HG02938 (cell line): ENCODE results near the gene NFATC1.

Experiments
- ATAC-seq: cut with Tn5 transposase; IDR thresholded peaks from one replicate; pipeline ENCODE4 v1.9.1; 2021; ENCODE audit warnings: mild to moderate bottlenecking, moderate library complexity; ENCODE audit not compliant: unreplicated experiment

Gene NFATC1

DNA sequence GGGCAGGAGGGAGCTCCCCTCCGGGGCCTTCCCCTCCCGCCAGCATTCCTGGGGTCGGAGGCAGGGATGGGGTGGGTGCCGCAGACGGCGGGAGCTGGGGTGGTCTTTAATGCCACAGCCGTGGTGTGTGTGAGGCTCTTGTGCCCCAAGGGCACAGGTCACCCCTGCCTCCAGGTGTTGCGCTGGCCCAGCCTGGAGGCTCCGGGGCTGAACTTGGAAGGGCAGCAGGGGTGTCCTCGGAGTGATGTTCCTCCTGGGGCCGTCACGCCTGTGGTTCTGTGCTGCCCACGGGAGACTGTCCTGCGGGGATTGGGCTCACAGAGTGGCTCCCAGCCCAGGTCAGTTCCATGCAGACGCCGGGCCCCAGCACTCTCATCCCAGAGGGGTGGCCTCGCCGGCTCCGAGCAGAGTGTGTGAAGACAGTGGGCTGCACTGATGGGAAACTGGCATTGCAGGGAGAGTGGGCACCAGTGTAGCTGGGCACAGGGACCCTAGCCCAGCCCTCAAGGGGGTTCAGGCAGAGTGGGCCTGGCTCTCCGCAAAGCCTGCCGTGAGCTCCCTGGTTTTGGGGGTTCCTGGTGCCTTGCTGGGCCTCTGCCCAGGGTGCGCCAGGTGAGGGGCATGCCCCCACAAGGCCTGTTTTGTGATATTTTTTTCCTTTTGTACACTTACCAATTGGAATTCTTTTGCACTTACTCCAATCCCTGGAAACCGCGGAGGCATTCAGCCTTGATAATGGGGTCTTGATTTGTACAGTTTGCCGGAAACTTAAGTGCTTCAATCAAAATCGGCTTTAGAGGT, 56.7 kb downstream of the NFATC1 start:
- ATAC-seq: no peak

DNA sequence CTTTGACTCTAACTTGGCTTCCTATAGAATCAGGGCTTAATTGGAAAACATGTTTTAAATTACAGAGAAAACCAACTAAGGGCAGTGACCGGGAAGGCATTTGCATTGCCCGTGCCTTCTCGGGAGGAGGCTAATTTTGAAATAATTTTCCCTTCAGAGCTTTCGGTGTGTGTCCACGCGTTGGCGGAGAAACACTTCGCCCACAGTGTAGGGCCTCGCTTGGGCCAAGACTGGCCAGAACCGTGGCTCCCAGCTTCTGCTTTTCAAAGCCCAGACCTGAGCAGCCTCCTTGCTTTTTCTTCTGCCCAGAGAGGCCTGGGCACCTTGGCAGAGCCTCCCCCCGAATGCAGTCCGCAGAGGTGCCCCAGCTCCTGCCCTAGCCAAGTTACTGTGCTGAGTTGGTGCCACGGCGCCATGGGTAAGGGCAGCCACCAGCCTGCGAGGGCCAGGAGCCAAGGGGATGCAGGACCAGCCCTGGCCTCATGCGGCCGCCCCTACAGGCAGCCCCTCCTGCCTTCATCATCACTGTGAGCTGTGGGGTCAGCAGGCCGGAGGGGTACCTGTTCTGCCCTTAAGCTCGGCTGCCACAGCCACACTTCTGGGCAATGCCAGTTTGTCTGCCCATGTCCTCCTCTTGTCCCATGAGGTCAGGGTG, 57.4 kb downstream of the NFATC1 start:
- ATAC-seq: no peak

DNA sequence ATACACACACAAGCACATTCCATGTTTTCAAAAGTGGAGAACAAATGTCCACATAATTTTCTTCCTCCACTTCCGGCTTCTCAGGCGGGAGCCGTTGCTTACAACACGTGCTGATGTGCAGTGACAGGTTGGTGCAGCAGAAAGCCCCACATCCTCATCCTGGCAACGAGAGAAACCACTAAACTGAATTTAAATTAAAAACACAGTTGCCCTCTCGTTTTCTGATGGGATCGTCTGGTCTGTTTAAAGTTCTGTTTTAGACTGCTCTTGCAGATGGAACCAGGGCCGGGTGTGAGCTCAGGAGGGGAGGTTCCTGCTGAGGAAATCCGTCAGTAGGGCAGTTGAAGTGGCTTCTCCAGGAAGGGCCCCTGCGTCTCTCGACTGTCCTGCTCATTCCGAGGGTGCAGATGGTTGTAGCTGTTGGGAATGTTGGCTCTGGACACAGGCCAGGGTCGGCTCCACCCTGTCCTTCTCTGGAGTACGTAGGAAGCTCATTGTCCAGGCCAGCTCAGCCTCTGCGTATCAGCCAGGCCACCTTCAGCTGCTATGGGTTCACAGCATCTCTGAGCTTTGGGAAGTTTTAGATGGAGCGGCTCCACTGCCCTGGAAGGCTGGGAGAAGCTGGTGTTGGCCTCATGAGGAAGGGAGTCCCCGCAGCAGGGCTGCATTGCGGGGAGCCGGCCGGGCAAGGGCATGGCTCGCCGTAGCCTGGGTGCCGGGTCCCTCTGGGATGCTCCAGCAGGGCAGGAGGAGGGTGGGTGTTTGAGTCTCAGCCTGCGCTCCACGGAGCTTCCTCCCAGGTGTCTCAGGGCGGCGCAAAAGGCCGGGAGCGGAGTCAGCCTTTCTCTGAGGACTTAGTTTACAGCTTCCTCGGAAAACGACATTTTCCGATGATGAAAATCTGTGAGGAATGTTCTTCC, 58.3 kb downstream of the NFATC1 start:
- no peak for ATAC-seq

DNA sequence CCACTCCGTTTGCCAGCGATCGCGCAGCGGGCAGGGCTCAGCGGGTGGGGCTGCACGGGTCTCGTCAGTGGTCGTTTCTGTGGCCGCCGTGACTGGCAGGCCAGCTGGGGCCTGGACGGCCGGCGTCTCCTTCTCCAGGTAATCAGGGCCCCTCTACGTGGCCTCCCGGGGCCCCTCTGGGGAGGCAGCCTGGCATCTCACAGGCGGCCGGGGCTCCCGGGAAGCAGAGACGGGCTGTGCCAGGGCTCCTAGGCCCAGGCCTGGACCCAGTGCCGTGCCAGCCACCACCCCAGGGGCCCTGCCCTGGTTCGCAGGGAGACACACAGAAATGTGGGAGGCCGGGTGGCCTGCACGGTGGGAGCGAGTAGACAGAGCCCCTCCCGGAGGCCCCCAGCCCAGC, 59.5 kb downstream of the NFATC1 start:
- no peak for ATAC-seq

DNA sequence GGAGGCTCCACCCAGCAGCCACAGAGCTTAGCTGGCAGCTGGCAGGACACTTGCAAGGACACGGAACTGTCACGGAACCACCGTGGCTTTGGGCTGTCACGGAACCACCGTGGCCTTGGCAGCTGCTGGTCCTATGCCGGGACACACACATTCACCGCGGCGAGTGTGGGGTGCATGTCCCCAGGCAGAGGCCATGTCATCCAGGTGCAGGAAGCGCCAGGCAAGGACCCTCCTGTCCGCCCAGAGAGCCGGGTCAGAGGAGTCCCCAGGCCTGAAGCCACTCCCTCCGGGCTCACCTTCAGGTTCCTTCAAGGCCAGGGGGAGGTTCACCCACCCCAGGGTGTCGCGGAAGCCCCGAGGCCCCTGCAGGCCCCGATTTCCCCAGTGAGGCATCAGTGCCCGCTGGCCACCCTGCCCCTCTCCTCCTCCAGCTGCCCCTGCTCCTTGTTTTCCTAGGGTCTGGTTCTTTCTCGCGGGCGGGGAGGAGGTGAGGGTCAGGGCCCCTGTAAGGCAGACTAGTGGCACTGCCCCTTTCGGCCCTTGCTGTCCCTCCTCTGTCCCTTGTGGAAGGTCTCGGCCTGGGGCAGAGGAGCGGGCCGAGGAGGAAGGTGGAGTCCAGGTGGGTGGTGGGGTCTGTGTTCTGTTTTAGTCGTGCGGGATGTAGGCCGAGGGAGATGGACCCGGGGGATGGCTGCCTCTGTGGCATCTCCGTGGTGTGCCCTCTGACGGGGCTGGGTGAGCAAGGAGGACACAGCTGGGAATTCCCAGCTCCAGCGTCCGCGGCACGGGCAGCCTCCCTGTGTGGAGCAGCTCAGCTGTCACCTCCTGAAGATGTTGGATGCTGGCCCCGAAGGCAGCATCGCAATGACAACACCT, 60.6 kb downstream of the NFATC1 start:
- no peak for ATAC-seq

DNA sequence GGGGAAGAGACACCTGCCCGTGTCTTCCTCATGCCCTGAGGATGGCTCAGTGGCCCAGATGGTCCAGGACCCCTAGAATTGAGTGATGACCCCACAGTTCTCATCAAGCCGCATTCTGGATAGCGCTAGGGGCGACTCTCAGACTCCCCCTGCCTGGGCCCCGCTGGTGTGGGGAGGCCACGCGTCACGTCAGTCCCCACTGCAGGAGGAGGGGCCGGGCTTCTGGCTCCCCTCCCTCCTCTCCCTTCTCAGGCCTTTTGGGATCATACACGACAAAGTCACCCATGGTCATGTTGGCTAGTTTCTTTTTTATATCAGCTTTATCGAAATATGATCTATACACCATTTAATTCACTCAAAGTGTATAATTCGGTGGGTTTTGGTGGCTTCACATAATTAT, 61.5 kb downstream of the NFATC1 start:
- ATAC-seq: no peak

DNA sequence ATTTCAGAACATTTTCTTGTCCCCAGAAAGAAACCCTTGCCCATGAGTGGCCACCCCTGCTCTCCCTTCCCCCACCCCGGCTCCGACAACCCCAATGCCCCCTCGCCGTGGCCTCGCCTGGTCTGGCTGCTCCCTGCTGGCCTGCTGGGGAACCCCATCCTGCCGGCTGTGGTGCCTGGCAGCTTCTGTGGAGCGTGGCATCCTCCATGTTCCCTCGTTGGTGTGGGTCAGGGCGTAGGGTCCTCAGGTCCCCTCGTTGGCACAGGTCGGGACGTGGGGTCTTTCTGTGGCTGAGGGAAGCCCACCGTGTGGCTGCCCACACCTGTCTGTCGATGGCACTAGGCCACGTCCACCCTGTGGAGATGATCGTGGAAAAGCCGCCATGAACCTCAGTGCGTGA, 61.9 kb downstream of the NFATC1 start:
- no peak for ATAC-seq

DNA sequence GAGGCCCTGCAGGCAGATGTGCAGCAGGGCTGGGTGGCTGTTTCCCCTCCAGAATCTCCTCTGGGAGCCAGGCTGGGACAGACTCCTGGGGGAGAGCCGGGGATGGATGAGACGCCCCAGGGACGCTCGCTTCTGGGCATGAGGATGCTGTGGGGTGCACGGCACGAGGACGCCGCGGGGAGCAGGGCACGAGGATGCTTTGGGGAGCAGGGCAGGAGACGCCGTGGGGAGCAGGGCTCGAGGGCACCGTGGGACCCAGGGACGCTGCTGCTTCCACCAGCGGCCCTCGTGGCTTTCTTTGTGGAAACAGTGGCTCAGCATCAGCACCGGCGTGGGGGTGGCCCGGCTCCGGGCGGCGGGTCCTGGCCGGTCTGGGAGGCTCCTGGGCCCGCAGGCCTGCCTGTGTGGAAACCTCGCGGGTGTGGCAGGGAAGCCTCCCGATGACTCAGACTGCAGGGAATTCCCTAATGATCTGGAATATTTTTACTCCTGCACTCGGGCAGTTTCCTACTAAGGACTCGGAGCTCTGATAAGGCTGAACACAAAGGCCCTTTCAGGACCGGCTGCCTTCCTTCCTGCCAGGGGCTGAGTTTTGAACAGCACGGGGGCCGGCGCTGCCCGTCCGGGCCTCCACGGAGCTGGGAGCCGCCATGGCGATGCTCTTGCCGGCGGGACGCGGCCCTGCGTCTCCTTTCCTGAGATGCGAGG, 62.6 kb downstream of the NFATC1 start:
- ATAC-seq: no peak

DNA sequence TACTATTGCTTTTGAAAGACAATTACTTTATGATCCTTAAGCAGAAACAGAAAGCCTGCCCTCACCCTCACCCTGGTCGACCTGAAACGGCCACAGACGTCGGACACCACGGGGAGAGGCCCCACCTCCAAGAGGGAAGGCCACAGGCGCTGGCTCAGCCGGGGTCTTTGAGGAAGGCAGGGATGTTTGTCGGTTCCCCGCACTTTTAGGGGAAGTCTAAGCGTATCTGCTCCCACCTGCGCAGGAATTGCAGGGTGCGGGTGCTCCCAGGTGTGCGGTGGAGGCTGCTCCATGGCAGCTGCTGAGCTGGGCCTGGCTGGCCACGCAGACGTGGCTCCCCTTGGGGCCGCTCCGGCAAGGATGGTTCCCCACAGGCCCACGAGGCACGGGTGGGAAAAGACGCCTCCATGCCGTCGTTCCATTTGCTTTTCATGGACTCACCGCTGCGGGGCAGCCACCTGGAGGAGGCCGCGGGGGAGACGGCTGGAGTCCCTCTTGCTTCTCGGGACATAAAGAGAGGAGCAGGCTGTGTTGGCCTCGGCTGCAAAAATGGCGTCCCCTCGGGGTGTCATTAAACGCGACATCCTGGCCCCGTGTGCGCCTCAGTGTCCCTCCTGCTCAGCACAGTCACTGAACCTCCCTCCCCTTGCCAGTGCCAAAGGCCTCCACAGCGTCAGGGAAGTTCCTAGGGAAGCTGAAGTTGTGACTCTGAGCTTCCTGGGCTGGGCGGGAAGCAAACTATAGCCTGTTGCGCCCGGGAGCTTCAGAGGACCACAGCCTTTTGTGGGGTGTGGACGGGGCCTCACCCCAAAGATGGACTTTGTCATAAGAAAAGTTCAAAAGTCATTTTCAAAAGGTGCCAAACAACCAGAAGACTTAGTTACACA, 63.4 kb downstream of the NFATC1 start:
- no peak for ATAC-seq

DNA sequence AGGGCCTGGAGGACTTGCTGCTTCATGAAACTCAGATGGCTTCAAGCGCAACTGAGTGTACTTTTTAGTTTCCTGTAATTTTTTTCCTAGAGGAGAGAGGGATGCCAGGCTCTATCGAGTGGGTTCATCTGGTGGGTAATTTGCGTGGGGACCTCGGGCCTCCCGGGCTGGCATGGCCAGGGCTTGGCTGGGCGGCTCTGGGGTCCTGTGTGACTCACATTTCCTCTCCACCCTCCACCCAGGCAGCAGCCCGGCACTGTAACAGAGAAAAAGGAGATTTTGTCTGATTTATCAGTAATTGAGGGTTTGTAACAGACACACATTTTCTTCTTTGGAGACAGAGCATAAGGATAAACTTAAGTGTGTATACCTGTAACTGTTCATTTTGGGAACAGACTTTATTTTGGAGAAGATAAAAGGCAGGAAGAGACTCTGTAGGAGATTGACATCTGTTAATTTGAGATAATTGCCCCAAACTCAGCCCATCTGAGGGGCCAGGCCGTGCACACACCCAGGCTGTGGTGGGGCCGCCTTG, 64.3 kb downstream of the NFATC1 start:
- no peak for ATAC-seq

DNA sequence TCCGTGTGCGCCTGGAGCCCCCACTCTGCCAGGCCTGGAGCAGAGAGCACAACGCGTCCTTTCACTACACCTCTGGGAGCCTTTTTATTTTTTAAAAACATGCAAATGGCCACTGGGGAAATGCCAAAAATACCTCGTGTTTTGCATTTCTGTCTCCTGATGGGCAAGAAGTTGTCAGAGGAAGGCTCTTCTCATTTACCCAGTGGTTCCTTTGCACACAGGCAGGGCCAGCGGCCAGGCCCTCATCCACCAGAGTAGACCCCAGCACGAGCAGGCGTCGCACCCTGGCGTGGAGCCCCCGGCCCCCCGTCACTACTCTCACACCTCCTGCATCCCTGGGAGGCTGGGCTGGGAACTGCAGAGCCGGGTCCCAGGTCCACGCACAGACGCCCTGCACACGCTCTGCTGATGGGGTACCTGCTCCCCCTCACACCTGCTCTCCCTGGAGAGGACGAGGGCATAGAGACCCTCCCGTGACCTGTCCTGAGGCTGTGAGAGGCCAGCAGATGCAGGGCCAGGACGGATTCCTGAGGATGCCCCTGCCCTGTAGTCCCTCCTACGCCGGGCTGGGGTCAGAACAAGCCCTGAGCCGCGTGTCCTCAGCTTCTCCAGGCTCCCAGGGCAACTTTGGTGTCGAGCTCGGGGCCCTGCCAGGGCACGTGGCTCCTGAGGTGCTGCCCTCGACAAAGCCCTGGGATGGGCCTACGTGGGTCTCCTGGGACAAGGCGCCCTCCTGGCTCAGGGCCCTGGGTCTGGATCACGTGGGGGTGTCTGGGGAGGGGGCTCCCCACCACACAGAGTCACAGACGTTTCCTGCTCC, 65.0 kb downstream of the NFATC1 start:
- ATAC-seq: peak; percentile 67

DNA sequence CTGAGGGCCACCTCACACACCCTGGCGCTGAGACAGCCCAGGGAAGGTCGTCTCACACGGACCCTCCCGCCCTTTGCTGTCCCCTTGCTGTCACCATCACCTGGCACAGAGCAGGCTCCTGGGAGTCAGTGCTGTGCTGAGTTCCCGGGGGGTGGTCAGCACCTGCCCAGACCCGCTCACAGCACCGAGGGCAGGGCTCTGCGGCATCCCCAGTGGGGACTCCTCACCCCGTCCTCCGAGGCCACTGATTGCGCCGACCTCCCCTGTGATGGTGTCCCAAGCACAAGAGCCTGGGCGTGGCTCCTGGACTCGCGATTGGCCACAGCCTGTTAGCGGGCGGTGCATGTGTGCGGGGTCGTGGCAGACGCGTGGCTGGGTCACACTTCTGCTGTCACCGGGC, 65.9 kb downstream of the NFATC1 start:
- no peak for ATAC-seq

DNA sequence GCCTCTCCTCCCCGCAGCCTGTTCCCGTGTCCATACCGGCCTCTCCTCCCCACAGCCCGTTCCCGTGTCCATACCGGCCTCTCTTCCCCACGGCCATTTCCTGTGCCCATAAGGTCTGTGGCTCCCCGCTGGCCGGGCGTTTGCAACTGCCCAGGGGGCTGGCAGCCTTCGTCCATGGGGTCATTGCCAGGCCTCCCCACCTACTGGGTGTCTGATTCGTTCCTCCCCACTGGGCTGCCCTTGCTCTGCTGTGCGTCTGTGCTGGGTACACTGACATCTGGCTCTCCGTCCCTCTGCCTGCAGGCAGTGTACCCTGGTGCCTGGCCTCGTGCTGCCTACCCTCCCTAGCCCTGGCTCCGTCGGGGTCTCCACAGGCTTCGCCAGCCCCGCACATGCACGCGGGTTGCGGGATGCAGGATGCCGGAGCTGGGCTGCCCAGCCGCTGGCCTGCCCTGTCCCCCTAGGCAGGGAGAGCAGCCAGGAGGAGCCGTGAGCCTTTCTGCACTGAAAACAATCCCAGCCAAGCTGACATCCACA, 67.8 kb downstream of the NFATC1 start:
- ATAC-seq: no peak

DNA sequence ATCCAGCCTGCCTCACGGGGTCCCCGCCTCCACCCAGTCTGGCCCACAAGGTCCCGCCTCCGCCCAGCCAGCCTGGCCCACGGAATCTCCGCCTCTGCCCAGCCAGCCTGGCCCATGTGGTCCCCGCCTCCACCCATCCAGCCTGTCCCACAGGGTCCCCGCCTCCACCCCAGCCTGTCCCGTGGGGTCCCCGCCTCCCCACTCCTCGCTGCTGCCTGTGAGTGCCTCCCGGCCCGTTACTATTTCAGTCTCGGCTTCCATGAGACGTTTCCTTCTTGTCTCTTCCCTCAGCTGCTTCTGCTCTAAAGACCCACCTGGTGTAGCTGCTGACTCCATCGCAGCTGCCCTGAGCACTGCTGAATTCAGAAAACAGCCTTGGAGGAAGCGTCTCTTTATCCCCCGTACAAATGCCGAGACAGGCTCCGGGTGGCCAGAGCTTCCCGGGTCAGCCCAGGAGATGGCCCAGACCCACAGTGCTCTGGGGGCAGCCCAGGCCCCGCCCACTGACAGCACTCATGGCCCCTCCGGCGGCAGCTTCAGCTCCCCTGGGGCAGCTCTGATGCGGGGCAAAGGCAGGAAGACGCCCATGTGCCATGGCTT, 69.8 kb downstream of the NFATC1 start:
- peak; percentile 76 for ATAC-seq

DNA sequence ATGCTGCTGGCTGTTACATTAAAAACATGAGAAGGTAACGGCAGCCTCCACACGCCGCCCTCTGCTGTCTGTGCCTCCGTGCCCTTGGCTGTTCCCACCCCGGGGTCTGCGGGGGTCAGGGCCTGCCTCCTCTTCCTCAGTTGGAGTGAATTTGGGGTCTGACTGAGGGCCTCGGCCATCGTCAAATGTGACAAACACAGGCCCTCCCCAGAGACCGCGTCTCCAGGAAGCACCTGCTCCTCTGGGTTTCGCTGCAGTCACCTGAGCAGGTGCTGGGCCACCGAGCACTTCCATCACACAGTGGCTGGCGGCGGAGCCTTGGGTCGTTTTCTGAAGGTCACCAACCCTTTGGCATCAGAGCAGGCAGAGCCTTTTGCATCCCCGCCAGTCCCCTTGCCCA, 70.9 kb downstream of the NFATC1 start:
- no peak for ATAC-seq

DNA sequence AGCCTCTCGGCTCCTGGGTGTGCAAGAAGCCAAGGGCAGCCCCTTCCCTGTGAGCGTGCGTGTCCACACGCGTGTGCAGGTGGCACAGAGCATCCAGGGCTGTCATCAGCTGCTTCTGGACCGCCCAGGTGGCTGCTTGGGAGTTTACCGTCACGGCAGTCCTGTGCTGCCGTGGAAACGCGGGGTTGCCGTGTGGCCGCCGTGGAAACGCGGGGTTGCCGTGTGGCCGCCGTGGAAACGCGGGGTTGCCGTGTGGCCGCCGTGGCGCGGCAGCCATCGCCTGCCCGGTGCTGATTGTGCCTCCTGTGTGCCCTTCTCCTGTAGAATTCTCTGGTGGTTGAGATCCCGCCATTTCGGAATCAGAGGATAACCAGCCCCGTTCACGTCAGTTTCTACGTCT, 71.4 kb downstream of the NFATC1 start:
- no peak for ATAC-seq

DNA sequence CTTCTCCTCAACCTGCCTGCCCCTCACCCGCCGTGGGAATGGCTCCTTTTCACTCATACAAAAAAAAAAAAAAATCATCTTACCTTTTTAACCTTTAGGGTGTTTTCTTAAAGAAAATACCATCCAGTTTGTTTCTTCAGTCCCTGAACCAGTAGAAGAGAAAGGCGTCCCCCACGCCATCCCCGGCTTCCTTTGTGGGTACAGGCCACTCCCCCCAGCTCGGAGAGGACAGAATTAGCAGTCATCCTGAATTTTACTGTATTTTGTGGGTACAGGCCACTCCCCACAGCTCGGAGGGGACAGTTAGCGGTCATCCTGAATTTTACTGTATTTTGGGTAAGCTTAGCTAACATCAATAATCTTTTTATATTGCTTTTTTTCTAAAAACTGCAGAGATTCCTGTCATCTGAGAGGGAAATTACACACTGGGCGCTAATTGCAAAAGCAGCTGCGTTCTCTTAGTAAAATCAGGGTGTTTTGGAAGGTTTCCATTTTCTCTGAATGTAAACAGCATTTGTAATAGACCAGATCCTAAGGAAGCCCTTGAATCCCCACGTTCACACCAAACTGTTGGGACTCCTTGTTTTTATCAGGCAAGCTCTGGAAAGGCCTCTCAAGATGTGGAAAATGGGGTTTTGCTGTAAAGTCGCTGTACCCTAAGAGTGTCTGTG, 72.5 kb downstream of the NFATC1 start:
- no peak for ATAC-seq
